H9 (cell line): ENCODE measurements around the gene NOP56. TPM values are rescaled to one million over a fixed set of nuclear protein-coding genes. Genes with fewer than 3 reads are reported as not detected.

Experiments used
- DNase-seq: peaks from one replicate; pipeline ENCODE4 v3.0.0-alpha.2; 2017
- H2AFZ ChIP-seq: one replicate; pipeline ENCODE4 v1.6.1; 2013; ENCODE audit warnings: mild to moderate bottlenecking, low read length, control low read depth, moderate library complexity
- H2AK5ac ChIP-seq: 2 replicates; pipeline ENCODE4 v1.6.1; 2013; ENCODE audit warnings: low read length, control low read depth, mixed read lengths; ENCODE audit not compliant: insufficient read length
- H2BK120ac ChIP-seq: one replicate; pipeline ENCODE4 v1.6.1; 2013; ENCODE audit warnings: low read depth, mild to moderate bottlenecking, low read length, control low read depth, inconsistent platforms; ENCODE audit not compliant: poor library complexity, severe bottlenecking
- H2BK12ac ChIP-seq: 2 replicates; pipeline ENCODE4 v1.6.1; 2013; ENCODE audit warnings: low read length, control low read depth, mixed read lengths, low read depth; ENCODE audit not compliant: insufficient read length
- H2BK15ac ChIP-seq: 2 replicates; pipeline ENCODE4 v1.6.1; 2013; ENCODE audit warnings: low read depth, low read length, control low read depth
- H2BK20ac ChIP-seq: one replicate; pipeline ENCODE4 v1.6.1; 2013; ENCODE audit warnings: low read depth, mild to moderate bottlenecking, low read length, control low read depth, inconsistent platforms; ENCODE audit not compliant: poor library complexity, severe bottlenecking
- H2BK5ac ChIP-seq: 2 replicates; pipeline ENCODE4 v1.6.1; 2013; ENCODE audit warnings: low read length, control low read depth, mixed read lengths; ENCODE audit not compliant: insufficient read length
- H3K14ac ChIP-seq: 2 replicates; pipeline ENCODE4 v1.6.1; 2013; ENCODE audit warnings: low read length, control low read depth; ENCODE audit not compliant: insufficient read depth
- H3K18ac ChIP-seq: 2 replicates; pipeline ENCODE4 v1.6.1; 2013; ENCODE audit warnings: low read depth, mild to moderate bottlenecking, mixed read lengths, low read length, control low read depth; ENCODE audit not compliant: insufficient read length
- H3K23ac ChIP-seq: 2 replicates; pipeline ENCODE4 v1.6.1; 2013; ENCODE audit warnings: low read length, control low read depth, mixed read lengths, low read depth; ENCODE audit not compliant: insufficient read length
- H3K23me2 ChIP-seq: 2 replicates; pipeline ENCODE4 v1.6.1; 2013; ENCODE audit warnings: low read depth, mild to moderate bottlenecking, mixed read lengths, low read length, control low read depth; ENCODE audit not compliant: insufficient read length, poor library complexity, severe bottlenecking
- H3K27ac ChIP-seq: 2 replicates; pipeline ENCODE4 v1.5.1; 2013; ENCODE audit warnings: low read length, control low read depth, mixed read lengths, low read depth; ENCODE audit not compliant: insufficient read length
- H3K27me3 ChIP-seq: 2 replicates; pipeline ENCODE4 v1.6.1; 2013; ENCODE audit warnings: low read length, control low read depth, inconsistent platforms; ENCODE audit not compliant: insufficient read depth
- H3K4ac ChIP-seq: 2 replicates; pipeline ENCODE4 v1.6.1; 2013; ENCODE audit warnings: low read depth, mild to moderate bottlenecking, control low read depth, inconsistent platforms, low read length, moderate library complexity
- H3K4me1 ChIP-seq: 2 replicates; pipeline ENCODE4 v1.6.1; 2013; ENCODE audit warnings: low read length, control low read depth, inconsistent platforms; ENCODE audit not compliant: insufficient read depth
- H3K4me2 ChIP-seq: 2 replicates; pipeline ENCODE4 v1.6.1; 2013; ENCODE audit warnings: low read length, control low read depth, mixed read lengths; ENCODE audit not compliant: insufficient read length, insufficient read depth
- H3K56ac ChIP-seq: 2 replicates; pipeline ENCODE4 v1.6.1; 2013; ENCODE audit warnings: low read depth, mild to moderate bottlenecking, mixed read lengths, low read length, control low read depth; ENCODE audit not compliant: insufficient read length
- H3K79me1 ChIP-seq: 2 replicates; pipeline ENCODE4 v1.6.1; 2013; ENCODE audit warnings: low read depth, mild to moderate bottlenecking, moderate library complexity, low read length, control low read depth, inconsistent platforms; ENCODE audit not compliant: insufficient read depth, poor library complexity, severe bottlenecking
- H3K79me2 ChIP-seq: 2 replicates; pipeline ENCODE4 v1.6.1; 2013; ENCODE audit warnings: low read length, control low read depth, inconsistent platforms; ENCODE audit not compliant: insufficient read depth
- H3K9ac ChIP-seq: 2 replicates; pipeline ENCODE4 v1.6.1; 2013; ENCODE audit warnings: low read length, control low read depth, mixed read lengths; ENCODE audit not compliant: insufficient read length; ENCODE audit errors: extremely low read depth
- H3K9me3 ChIP-seq: one replicate; pipeline ENCODE4 v1.6.1; 2013; ENCODE audit warnings: low read depth, low read length, inconsistent platforms; ENCODE audit not compliant: control insufficient read depth
- H3T11ph ChIP-seq: one replicate; pipeline ENCODE4 v1.6.1; 2013; ENCODE audit warnings: mild to moderate bottlenecking, low read length, control low read depth, inconsistent platforms
- H4K20me1 ChIP-seq: one replicate; pipeline ENCODE4 v1.6.1; 2013; ENCODE audit not compliant: control insufficient read depth, insufficient read length, insufficient read depth
- H4K5ac ChIP-seq: 2 replicates; pipeline ENCODE4 v1.6.1; 2013; ENCODE audit warnings: low read depth, mild to moderate bottlenecking, mixed read lengths, low read length, control low read depth; ENCODE audit not compliant: insufficient read length
- H4K8ac ChIP-seq: replicated peaks from 2 replicates; pipeline ENCODE4 v1.6.1; 2013; ENCODE audit warnings: low read length, control low read depth, mixed read lengths, low read depth; ENCODE audit not compliant: insufficient read length
- H4K91ac ChIP-seq: 2 replicates; pipeline ENCODE4 v1.6.1; 2013; ENCODE audit warnings: low read depth, mild to moderate bottlenecking, moderate library complexity, mixed read lengths, low read length, control low read depth; ENCODE audit not compliant: insufficient read length
- H3K27ac Mint-ChIP-seq, 3 experiments: 2 replicates in 2 of 3; 3 replicates in 1 of 3; pipeline ENCODE4 v1.8.0; 2020 to 2021; ENCODE audit warnings: mixed read lengths in 3 of 3, mild to moderate bottlenecking in 1 of 3, moderate library complexity in 1 of 3
- H3K27me3 Mint-ChIP-seq: 2 replicates; pipeline ENCODE4 v1.8.0; 2021; ENCODE audit warnings: low read depth, mild to moderate bottlenecking, moderate library complexity, mixed read lengths
- H3K36me3 Mint-ChIP-seq, 3 experiments: 2 replicates in 2 of 3; 3 replicates in 1 of 3; pipeline ENCODE4 v1.8.0; 2020 to 2021; ENCODE audit warnings: low read depth in 3 of 3, mixed read lengths in 3 of 3; ENCODE audit not compliant: insufficient read depth in 1 of 3
- H3K4me1 Mint-ChIP-seq, 2 experiments: 2 replicates each; pipeline ENCODE4 v1.8.0; 2020; ENCODE audit warnings: mixed read lengths in 2 of 2
- H3K4me3 Mint-ChIP-seq, 2 experiments: 2 replicates in 1 of 2; 3 replicates in 1 of 2; pipeline ENCODE4 v1.8.0; 2020 to 2021; ENCODE audit warnings: mild to moderate bottlenecking in 2 of 2, mixed read lengths in 2 of 2, moderate library complexity in 1 of 2
- H3K9me3 Mint-ChIP-seq, 2 experiments: 2 replicates in 1 of 2; 3 replicates in 1 of 2; pipeline ENCODE4 v1.8.0; 2020; ENCODE audit warnings: mild to moderate bottlenecking in 2 of 2, mixed read lengths in 2 of 2, moderate library complexity in 1 of 2
- CTCF ChIP-seq: fragments of 200-600 bp; sonication (generic); conservative IDR thresholded peaks from 3 replicates; pipeline ENCODE4 v1.8.0; 2021; ENCODE audit warnings: antibody characterized with exemption, mild to moderate bottlenecking
- WGBS: extraction: QIAGEN DNeasy Blood & Tissue Kit; methylation state at CpG from one replicate; pipeline ENCODE4 v1.1.7; 2013; ENCODE audit warnings: missing lambda C conversion rate, low lambda C conversion rate, mixed read lengths; ENCODE audit not compliant: insufficient read length; ENCODE audit errors: extremely low coverage; 5-methylcytosine and 5-hydroxymethylcytosine counted together
- total RNA-seq: library from RNA; stranded (reverse); gene quantifications from 2 replicates; pipeline ENCODE4 v1.2.1, GENCODE V29; 2021

The NOP56 gene
- total RNA-seq, 1 experiment from 2014 or later = 774 TPM

GRCh38 chr20:2698912-2699311 lies 46.5 kb downstream of the NOP56 start:
- Histone ChIP-seq H3K4me2 (no peak overlapping the region), H4K20me1 (no peaks in the 10 kb centered on the region), H2BK15ac (no peak overlapping the region), H2AK5ac (no peak overlapping the region), H2BK20ac (no peak overlapping the region), H2BK120ac (no peak overlapping the region), H3K4ac (no peak overlapping the region), H3K27ac (no peak overlapping the region), H2AFZ (no peak overlapping the region), H3K18ac (no peak overlapping the region), H4K91ac (no peak overlapping the region), H3K23ac (no peak overlapping the region), H3T11ph (no peak overlapping the region), H4K5ac (no peak overlapping the region), H3K9me3 (no peaks in the 10 kb centered on the region), H3K9ac (no peak overlapping the region), H3K14ac (no peak overlapping the region; the same call in 1 of the 2 replicates), H2BK5ac (no peak overlapping the region), H4K8ac (no peak overlapping the region), H2BK12ac (no peak overlapping the region), H3K56ac (no peak overlapping the region), H3K4me1 (no peaks in the 10 kb centered on the region; the same call in 1 of the 2 replicates), H3K23me2 (no peaks in the 10 kb centered on the region), H3K27me3 (peaks cover 28% of the 10 kb centered on the region), H3K79me1 (no peaks in the 10 kb centered on the region), H3K79me2 (no peaks in the 10 kb centered on the region)
- no peaks in the 10 kb centered on the region; a peak in 1 of 7 replicates for H3K36me3 Mint-ChIP-seq
- H3K27ac Mint-ChIP-seq = no peak overlapping the region
- H3K4me3 Mint-ChIP-seq = no peak overlapping the region; a peak in 1 of 5 replicates
- H3K27me3 Mint-ChIP-seq = peaks cover 94% of the 10 kb centered on the region
- H3K4me1 Mint-ChIP-seq = peaks cover 30 to 51% of the 10 kb centered on the region in 2 experiments
- WGBS = no CpG with 5 or more reads among the region's 4 CpGs
- TF ChIP-seq CTCF = no peak
- H3K9me3 Mint-ChIP-seq = no peaks in the 10 kb centered on the region; a peak in 1 of 5 replicates
- no peak for DNase-seq
